Heart right ventricle (tissue), 16 donors: ENCODE measurements around the gene MMP23B. TPM values are rescaled to one million over a fixed set of nuclear protein-coding genes. Genes with fewer than 3 reads are reported as not detected.
A peak's percentile ranks its signal among the peaks of the same experiment; 100 is the strongest.

Experiments used
- ATAC-seq, 8 donors: fragments of 200-7000 bp; cut with Tn5 transposase; one replicate each; pipeline ENCODE4 v1.9.1; 2020; ENCODE audit warnings: mild to moderate bottlenecking in 8 of 8, moderate library complexity in 8 of 8, moderate number of reproducible peaks in 1 of 8
- DNase-seq, 2 donors: peaks; one replicate each; pipeline ENCODE4 v3.0.0-alpha.2; 2020
- H3K27ac ChIP-seq, 10 donors: fragments of 200-600 bp; sonication (generic) in 2 of 10; one replicate each; pipeline versions ENCODE4 v1.5.0 to v1.8.0; 2020 to 2022; ENCODE audit warnings: mild to moderate bottlenecking in 3 of 10
- H3K27me3 ChIP-seq, 7 donors: fragments of 200-600 bp; one replicate each; pipeline ENCODE4 v1.8.0; 2021 to 2022; ENCODE audit warnings: mild to moderate bottlenecking in 2 of 7
- H3K36me3 ChIP-seq, 9 donors: fragments of 200-600 bp; sonication (generic) in 1 of 9; one replicate each; pipeline versions ENCODE4 v1.5.0 to v1.8.0; 2020 to 2022; ENCODE audit warnings: mild to moderate bottlenecking in 2 of 9
- H3K4me1 ChIP-seq, 9 donors: fragments of 200-600 bp; sonication (generic) in 1 of 9; one replicate each; pipeline versions ENCODE4 v1.5.0 to v1.8.0; 2020 to 2022; ENCODE audit warnings: mild to moderate bottlenecking in 4 of 9
- H3K4me3 ChIP-seq, 10 donors: fragments of 200-600 bp; sonication (generic) in 2 of 10; one replicate each; pipeline versions ENCODE4 v1.5.0 to v1.8.0; 2020 to 2022; ENCODE audit warnings: mild to moderate bottlenecking in 7 of 10, moderate library complexity in 2 of 10
- H3K9me3 ChIP-seq, 11 donors: fragments of 200-600 bp in 10 of 11; sonication (generic) in 2 of 11; one replicate each; pipeline versions ENCODE4 v1.5.0 to v1.8.0; 2013 to 2022; ENCODE audit warnings: mild to moderate bottlenecking in 2 of 11, control low read depth in 1 of 11, moderate library complexity in 1 of 11
- WGBS, 2 donors: extraction: QIAGEN DNeasy Blood & Tissue Kit; methylation state at CpG; one replicate each; pipeline ENCODE4 v1.1.7; 2013; ENCODE audit warnings: inconsistent platforms in 1 of 2; 5-methylcytosine and 5-hydroxymethylcytosine counted together
- intact Hi-C, 10 donors: fragments of 100-400 bp; cut with DNase I; formaldehyde crosslinking; loops; one replicate each; pipeline versions ENCODE4 v1.11.1 to v1.14.2; 2022
- polyA plus RNA-seq, 2 donors: library from polyadenylated mRNA; stranded (reverse); fragments of 200-250 nt; gene quantifications; one replicate each; pipeline ENCODE4 v1.2.3, GENCODE V29; 2013
- total RNA-seq, 10 donors: library from RNA; stranded (reverse); fragmentation: NEBNext Ultra II Directional in 3 of 10; extraction: Animal tissue kit (Norgen Biotek cat#: 25700) in 3 of 10; gene quantifications; one replicate each; pipeline versions ENCODE4 v1.2.1 to v1.2.4, GENCODE V29; 2021 to 2023
- TF ChIP-seq, protein P1 (sequence below), 9 donors: fragments of 200-600 bp; sonication (generic) in 2 of 9; IDR thresholded peaks; one replicate each; pipeline versions ENCODE4 v1.5.0 to v1.8.0; 2021 to 2022; ENCODE audit warnings: antibody characterized with exemption in 9 of 9, mild to moderate bottlenecking in 5 of 9, moderate library complexity in 1 of 9
- donor health status: Arrhythmogenic right ventricular cardiomyopathy.
- donor health status: ischemic (EF 13 %, LVEDD 7.1; RV severe dilation, severe dysfunction).
- donor health status: healthy with polysubstance abuse.
- donor health status: DM: no; HTN: yes; CAD: no.
- donor health status: DM: no; HTN: no; CAD: no.
- donor health status: ischemic (EF 25% LVEDD 6.9; RV normal size, moderate dysfunction).
- donor health status: ischemic (EF 25% LVEDD 5.7; RV mildly dilated, moderate dysfunction).
- donor health status: healthy.
- donor health status: DM: yes; HTN: yes; CAD: no.
- donor health status: Ischemic cardiomyopathy.
- donor health status: ischemic (EF 35%, LVEDD 5.7; RV mildly dilated, moderate dysfunction).
- donor health status: nonischemic (EF 11% LVEDD 7.7; RV severe dilation, severe dysfunction).
- donor health status: DM: yes; HTN: yes; CAD: no.
- donor health status: PGD.
- donor health status: ischemic (EF 29% LVEDD 5.4; RV normal size, mild dysfunction).
- donor health status: nonischemic (EF 23%, LVEDD 6.1; RV moderate dilation, normal function).

The MMP23B gene
- total and polyA plus RNA-seq, 12 donors, result 14.2 to 113 (median 63.1) TPM

DNA sequence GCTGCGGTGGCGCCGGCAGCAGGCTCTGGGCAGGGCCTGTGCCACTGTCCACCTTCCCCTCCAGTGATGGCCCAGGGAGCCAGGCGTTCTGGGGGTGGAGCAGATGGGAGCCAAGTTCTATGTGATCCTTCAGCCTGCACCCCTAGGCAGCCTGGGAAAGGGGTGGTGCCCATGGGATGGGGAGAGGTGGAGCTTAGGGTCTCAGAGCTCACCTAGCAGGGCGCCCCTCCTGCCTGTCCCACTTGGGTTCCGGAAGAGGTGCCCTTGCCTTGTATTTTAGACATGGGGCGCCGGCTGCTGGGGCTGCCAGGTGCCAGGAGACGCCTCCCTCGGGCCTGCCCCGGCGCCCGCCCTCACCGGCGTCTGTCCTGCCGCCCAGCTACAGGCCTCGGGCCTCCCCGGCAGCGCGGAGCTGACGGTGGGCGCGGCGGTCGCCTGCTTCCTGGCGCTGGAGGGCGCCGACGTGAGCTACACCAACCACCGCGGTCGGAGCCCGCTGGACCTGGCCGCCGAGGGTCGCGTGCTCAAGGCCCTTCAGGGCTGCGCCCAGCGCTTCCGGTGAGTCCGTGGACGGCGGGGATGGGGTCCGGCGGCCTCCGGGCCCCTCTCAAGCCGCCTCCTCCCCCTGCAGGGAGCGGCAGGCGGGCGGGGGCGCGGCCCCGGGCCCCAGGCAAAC lies 3.1 kb upstream of the MMP23B start:
- H3K27me3 ChIP-seq, result peaks cover 0 to 41% (median 15%) of the 10 kb centered on the region in 7 donors
- no peak for DNase-seq
- H3K4me3 ChIP-seq, result peak overlapping the region in 1 of 10 donors; percentile 38
- WGBS, 2 donors, result 69 to 76% methylated on average over 47 to 53 of the region's 53 CpGs
- TF ChIP-seq, protein P1, sequence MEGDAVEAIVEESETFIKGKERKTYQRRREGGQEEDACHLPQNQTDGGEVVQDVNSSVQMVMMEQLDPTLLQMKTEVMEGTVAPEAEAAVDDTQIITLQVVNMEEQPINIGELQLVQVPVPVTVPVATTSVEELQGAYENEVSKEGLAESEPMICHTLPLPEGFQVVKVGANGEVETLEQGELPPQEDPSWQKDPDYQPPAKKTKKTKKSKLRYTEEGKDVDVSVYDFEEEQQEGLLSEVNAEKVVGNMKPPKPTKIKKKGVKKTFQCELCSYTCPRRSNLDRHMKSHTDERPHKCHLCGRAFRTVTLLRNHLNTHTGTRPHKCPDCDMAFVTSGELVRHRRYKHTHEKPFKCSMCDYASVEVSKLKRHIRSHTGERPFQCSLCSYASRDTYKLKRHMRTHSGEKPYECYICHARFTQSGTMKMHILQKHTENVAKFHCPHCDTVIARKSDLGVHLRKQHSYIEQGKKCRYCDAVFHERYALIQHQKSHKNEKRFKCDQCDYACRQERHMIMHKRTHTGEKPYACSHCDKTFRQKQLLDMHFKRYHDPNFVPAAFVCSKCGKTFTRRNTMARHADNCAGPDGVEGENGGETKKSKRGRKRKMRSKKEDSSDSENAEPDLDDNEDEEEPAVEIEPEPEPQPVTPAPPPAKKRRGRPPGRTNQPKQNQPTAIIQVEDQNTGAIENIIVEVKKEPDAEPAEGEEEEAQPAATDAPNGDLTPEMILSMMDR (IDR thresholded peaks at IDR 0.05), result no peak
- H3K9me3 ChIP-seq, result no peaks in the 10 kb centered on the region
- H3K36me3 ChIP-seq, result peaks cover 0 to 39% (median 8%) of the 10 kb centered on the region in 9 donors
- intact Hi-C loops, result no loop called here
- peak overlapping the region in 1 of 10 donors; percentile 64 for H3K27ac ChIP-seq
- H3K4me1 ChIP-seq, result peaks cover 0 to 41% (median 11%) of the 10 kb centered on the region in 9 donors
- ATAC-seq, result no peak

DNA sequence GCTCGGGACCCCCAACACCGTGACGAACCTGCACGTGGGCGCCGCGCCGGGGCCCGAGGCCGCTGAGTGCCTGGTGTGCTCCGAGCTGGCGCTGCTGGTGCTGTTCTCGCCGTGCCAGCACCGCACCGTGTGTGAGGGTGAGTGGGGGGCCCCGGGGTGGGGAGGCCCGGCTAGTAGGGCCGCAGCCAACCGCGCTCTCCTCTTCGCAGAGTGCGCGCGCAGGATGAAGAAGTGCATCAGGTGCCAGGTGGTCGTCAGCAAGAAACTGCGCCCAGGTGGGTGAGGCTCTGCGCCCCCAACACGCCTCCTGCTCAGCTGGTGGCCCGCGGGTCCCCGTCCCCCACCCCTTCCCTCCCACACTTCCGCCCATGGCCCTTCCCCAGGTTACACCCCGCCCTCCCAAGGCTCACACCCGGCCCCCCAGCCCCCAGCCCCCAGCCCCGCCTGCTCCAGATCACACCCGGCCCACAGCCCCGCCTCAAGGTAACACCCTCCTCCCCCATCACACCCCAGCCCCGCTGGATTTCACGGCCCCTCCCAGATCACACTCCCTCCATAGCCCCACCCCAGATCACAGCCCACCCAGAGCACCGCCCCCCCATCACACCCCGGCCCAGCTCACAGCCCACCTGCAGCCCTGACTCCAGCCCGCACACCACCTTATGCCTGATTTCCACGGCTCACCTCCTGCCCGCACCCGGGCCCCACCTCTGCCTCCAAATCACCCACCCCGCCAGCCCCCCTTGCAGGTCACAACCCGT lies 2.4 kb upstream of the MMP23B start:
- peak overlapping the region in 1 of 10 donors; percentile 45 for H3K4me3 ChIP-seq

DNA sequence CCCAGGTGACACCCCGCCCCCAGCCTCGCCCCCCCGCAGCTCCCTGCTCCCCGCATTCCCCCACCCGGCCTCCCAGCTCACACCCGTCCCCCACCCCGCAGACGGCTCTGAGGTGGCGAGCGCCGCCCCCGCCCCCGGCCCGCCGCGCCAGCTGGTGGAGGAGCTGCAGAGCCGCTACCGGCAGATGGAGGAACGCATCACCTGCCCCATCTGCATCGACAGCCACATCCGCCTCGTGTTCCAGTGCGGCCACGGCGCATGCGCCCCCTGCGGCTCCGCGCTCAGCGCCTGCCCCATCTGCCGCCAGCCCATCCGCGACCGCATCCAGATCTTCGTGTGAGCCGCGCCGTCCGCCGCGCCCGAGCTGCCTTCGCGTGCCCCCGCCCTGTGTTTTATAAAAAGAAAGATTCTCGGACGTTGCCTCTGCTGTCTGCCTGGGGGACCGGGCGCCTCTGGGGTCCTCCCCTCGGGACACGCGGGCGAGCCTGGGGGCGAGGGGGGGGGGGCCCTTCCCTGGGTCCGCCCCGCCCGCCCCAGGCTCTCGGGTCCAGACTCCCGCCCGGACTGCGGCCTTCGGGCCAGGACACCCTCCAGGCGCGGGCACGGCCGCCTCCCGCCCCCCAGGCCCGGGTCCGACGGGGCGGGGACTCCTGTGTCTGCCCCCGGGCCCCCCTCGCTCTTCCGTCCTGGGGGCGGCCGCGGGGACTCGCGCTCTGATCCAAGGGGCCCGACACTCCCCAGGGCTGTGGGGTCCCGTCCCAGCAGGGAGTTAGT lies 1.6 kb upstream of the MMP23B start:
- Histone ChIP-seq H3K4me3 (peak overlapping the region in 8 of 10 donors; percentile 10 to 47 (median 45)), H3K9me3 (no peaks in the 10 kb centered on the region), H3K36me3 (peaks cover 0 to 34% (median 8%) of the 10 kb centered on the region in 9 donors), H3K27me3 (peaks cover 0 to 41% (median 15%) of the 10 kb centered on the region in 7 donors), H3K4me1 (peaks cover 0 to 29% (median 11%) of the 10 kb centered on the region in 9 donors), H3K27ac (peak overlapping the region; percentile 52 to 92 (median 82))
- peak; percentile 60 to 75 for DNase-seq
- 44 to 46% methylated on average over 73 to 81 of the region's 81 CpGs for WGBS, 2 donors
- TF ChIP-seq, protein P1 (IDR thresholded peaks at IDR 0.05), result no peak
- ATAC-seq, result peak in 6 of 8 donors; percentile 3 to 45 (median 20)
- intact Hi-C loops, result no loop called here

More for the DNA sequence above, 2.4 kb upstream of the MMP23B start:
- H3K27me3 ChIP-seq, result peaks cover 0 to 41% (median 15%) of the 10 kb centered on the region in 7 donors
- WGBS, 2 donors, result 72 to 80% methylated on average over 39 to 48 of the region's 48 CpGs
- TF ChIP-seq, protein P1 (IDR thresholded peaks at IDR 0.05), result no peak
- H3K36me3 ChIP-seq, result peaks cover 0 to 34% (median 8%) of the 10 kb centered on the region in 9 donors
- intact Hi-C loops, result no loop called here
- H3K27ac ChIP-seq, result peak overlapping the region in 2 of 10 donors; percentile 64 to 92
- H3K4me1 ChIP-seq, result peaks cover 0 to 37% (median 11%) of the 10 kb centered on the region in 9 donors
- DNase-seq (peak in 1 of 2 donors; percentile 38), ATAC-seq (no peak)
- no peaks in the 10 kb centered on the region for H3K9me3 ChIP-seq
